ENCODE results near the gene S100A9. TPM values are rescaled to one million over a fixed set of nuclear protein-coding genes. Genes with fewer than 3 reads are reported as not detected.

S100A9 gene
- total RNA-seq, 2 experiments from 2014 or later, result not detected

- intact Hi-C loops (cut with micrococcal nuclease), result no loop called here
- TF ChIP-seq CTCF (IDR thresholded peaks at IDR 0.05), result no peak
- Mint-ChIP-seq H3K4me3 (no peak overlapping the region), H3K4me1 (ENCODE audit: low read depth) (peaks cover 16% of the 10 kb centered on the region), H3K27ac (no peak overlapping the region), H3K9me3 (peaks cover under 1% of the 10 kb centered on the region), H3K36me3 (ENCODE audit: low read depth) (no peaks in the 10 kb centered on the region), H3K27me3 (peaks cover 4% of the 10 kb centered on the region)
- POLR2A ChIA-PET, result interaction anchor here (1.3 kb wide), 1 partner anchor 9 kb away, joined by 4 read pairs; no protein-coding TSS in a partner anchor
- ATAC-seq, result no peak
- DNase-seq, result no peak
- CTCF ChIA-PET, result interaction anchor here (1.1 to 2.3 kb wide), 5 partner anchors 15 to 158 kb away, joined by 3 to 9 read pairs (median 8); no protein-coding TSS in a partner anchor
Measured at GRCh38 chr1:153336650-153337049, 21.0 kb upstream of the S100A9 start.

GRCh38 chr1:153337980-153338853 lies 19.4 kb upstream of the S100A9 start:
- DNase-seq (no peak), ATAC-seq (no peak)
- Mint-ChIP-seq H3K27me3 (peaks cover 10% of the 10 kb centered on the region), H3K9me3 (no peaks in the 10 kb centered on the region), H3K36me3 (ENCODE audit: low read depth) (no peaks in the 10 kb centered on the region), H3K27ac (no peak overlapping the region), H3K4me1 (ENCODE audit: low read depth) (peaks cover 16% of the 10 kb centered on the region), H3K4me3 (no peak overlapping the region)
- CTCF ChIA-PET, result interaction anchor here (1.2 to 2.3 kb wide), 4 partner anchors 13 to 156 kb away, joined by 3 to 9 read pairs (median 8); no protein-coding TSS in a partner anchor
- intact Hi-C loops (cut with micrococcal nuclease), result no loop called here
- POLR2A ChIA-PET, result no interaction called here
- no peak for TF ChIP-seq CTCF (IDR thresholded peaks at IDR 0.05)

- peak overlapping the region; percentile 16 for H3K27ac Mint-ChIP-seq
- peak; percentile 70 for ATAC-seq
- H3K4me3 Mint-ChIP-seq, result no peak overlapping the region
- ChIA-PET POLR2A (no interaction called here), CTCF (interaction anchor here (1.0 kb wide), 1 partner anchor 14 kb away, joined by 3 read pairs; no protein-coding TSS in a partner anchor)
- no peak for TF ChIP-seq CTCF (IDR thresholded peaks at IDR 0.05)
- H3K4me1 Mint-ChIP-seq (ENCODE audit: low read depth), result peaks cover 30% of the 10 kb centered on the region
- peaks cover 13% of the 10 kb centered on the region for H3K27me3 Mint-ChIP-seq
- intact Hi-C loops (cut with micrococcal nuclease), result no loop called here
- peak; percentile 40 for DNase-seq
- no peaks in the 10 kb centered on the region for H3K36me3 Mint-ChIP-seq (ENCODE audit: low read depth)
- no peaks in the 10 kb centered on the region for H3K9me3 Mint-ChIP-seq
Measured at GRCh38 chr1:153339802-153340201, 17.9 kb upstream of the S100A9 start.

GRCh38 chr1:153340356-153340755 lies 17.3 kb upstream of the S100A9 start:
- ATAC-seq (no peak), DNase-seq (no peak)
- H3K9me3 Mint-ChIP-seq, result no peaks in the 10 kb centered on the region
- CTCF ChIA-PET, result interaction anchor here (6.4 kb wide), 1 partner anchor 14 kb away, joined by 35 read pairs; no protein-coding TSS in a partner anchor
- intact Hi-C loops (cut with micrococcal nuclease), result no loop called here
- no peaks in the 10 kb centered on the region for H3K36me3 Mint-ChIP-seq (ENCODE audit: low read depth)
- peaks cover 13% of the 10 kb centered on the region for H3K27me3 Mint-ChIP-seq
- H3K4me1 Mint-ChIP-seq (ENCODE audit: low read depth), result peaks cover 33% of the 10 kb centered on the region
- H3K27ac Mint-ChIP-seq, result peak overlapping the region; percentile 16
- no peak for TF ChIP-seq CTCF (IDR thresholded peaks at IDR 0.05)
- H3K4me3 Mint-ChIP-seq, result no peak overlapping the region
- POLR2A ChIA-PET, result no interaction called here

- ATAC-seq (no peak), DNase-seq (no peak)
- peaks cover 45% of the 10 kb centered on the region for H3K4me1 Mint-ChIP-seq (ENCODE audit: low read depth)
- intact Hi-C loops (cut with micrococcal nuclease), result no loop called here
- TF ChIP-seq CTCF (IDR thresholded peaks at IDR 0.05), result no peak
- H3K4me3 Mint-ChIP-seq, result no peak overlapping the region
- H3K27ac Mint-ChIP-seq, result no peak overlapping the region
- H3K9me3 Mint-ChIP-seq, result no peaks in the 10 kb centered on the region
- peaks cover 15% of the 10 kb centered on the region for H3K27me3 Mint-ChIP-seq
- POLR2A ChIA-PET, result no interaction called here
- no peaks in the 10 kb centered on the region for H3K36me3 Mint-ChIP-seq (ENCODE audit: low read depth)
- CTCF ChIA-PET, result interaction anchor here (6.4 kb wide), 1 partner anchor 13 kb away, joined by 35 read pairs; no protein-coding TSS in a partner anchor
Measured at GRCh38 chr1:153341431-153341934, 16.2 kb upstream of the S100A9 start.
